ENCODE data around the gene EZR. TPM values are rescaled to one million over a fixed set of nuclear protein-coding genes. Genes with fewer than 3 reads are reported as not detected.
A peak's percentile ranks its signal among the peaks of the same experiment; 100 is the strongest.

Gene EZR
- total RNA-seq, 1 experiment from 2014 or later, result 1,402 TPM

DNA sequence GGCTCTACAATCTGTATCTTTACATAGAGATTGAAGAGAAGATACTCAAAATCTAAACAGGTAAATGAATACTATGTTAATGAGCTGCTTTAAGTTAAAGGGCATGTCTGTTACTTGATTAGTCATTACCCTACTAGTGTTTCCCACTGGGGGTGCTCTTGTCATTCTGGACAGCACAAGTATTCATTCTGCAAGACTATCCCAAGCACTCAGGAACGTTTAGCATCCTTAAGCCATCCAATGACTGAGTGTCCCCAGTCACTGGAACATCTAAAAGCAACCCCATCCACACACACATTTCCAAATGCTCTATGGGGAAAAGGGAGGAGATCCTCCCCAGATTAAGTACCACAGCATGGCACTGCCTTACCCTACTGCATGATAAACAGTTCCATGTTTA, 25.7 kb downstream of the EZR start:
- POLR2A ChIA-PET, result interaction anchor here (1.0 to 1.4 kb wide), 3 partner anchors 12 to 18 kb away, joined by 3 to 5 read pairs (median 3); no protein-coding TSS in a partner anchor
- Histone ChIP-seq H3K27me3 (ENCODE audit: insufficient read depth, low read length) (no peaks in the 10 kb centered on the region), H3K4me3 (replicated peaks in 1 of 2; ENCODE audit: low read depth in 1 of 2, low read length in 2 of 2) (no peak overlapping the region), H4K20me1 (ENCODE audit: insufficient read depth) (peaks cover 90% of the 10 kb centered on the region), H3K36me3 (ENCODE audit: control insufficient read depth in 1 of 2, insufficient read depth in 2 of 2, low read length in 2 of 2) (peaks cover 7 to 72% of the 10 kb centered on the region in 2 experiments; a peak in 3 of 4 replicates), H2AFZ (ENCODE audit: low read depth, low read length, poor library complexity, severe bottlenecking) (no peak overlapping the region), H3K79me2 (ENCODE audit: insufficient read depth, low read length) (peaks cover 100% of the 10 kb centered on the region), H3K9me3 (ENCODE audit: control insufficient read depth in 1 of 2, insufficient read depth in 1 of 2, low read depth in 1 of 2, low read length in 2 of 2) (no peaks in the 10 kb centered on the region), H3K27ac (ENCODE audit: low read depth, low read length) (peak overlapping the region; percentile 42; the same call in 1 of the 2 replicates), H3K4me1 (ENCODE audit: control insufficient read depth in 1 of 2, insufficient read depth in 2 of 2, low read length in 2 of 2) (peaks cover 72 to 100% of the 10 kb centered on the region in 2 experiments), H3K4me2 (ENCODE audit: low read length) (peak overlapping the region; percentile 32), H3K9ac (ENCODE audit: low read length) (no peak overlapping the region; the same call in 1 of the 2 replicates), H3K9me2 (ENCODE audit: insufficient read depth) (no peaks in the 10 kb centered on the region)
- DNase-seq (ENCODE audit: low read depth, low spot score), result peak; percentile 68
- CTCF ChIA-PET, result interaction anchor here (0.6 to 2.2 kb wide), 10 partner anchors 8 to 341 kb away, joined by 3 to 11 read pairs (median 4); no protein-coding TSS in a partner anchor
- peak; percentile 71 for ATAC-seq
- TF ChIP-seq SIN3A (IDR thresholded peaks at IDR 0.05; ENCODE audit: low read depth) (no peak), YY1 (IDR thresholded peaks at IDR 0.05; ENCODE audit: extremely low read depth, insufficient replicate concordance, low read depth, low read length) (no peak), EZH2phosphoT487 (IDR thresholded peaks at IDR 0.05; ENCODE audit: borderline replicate concordance) (no peak), REST (IDR thresholded peaks at IDR 0.05; ENCODE audit: low read depth) (no peak), RAD21 (IDR thresholded peaks at IDR 0.05; ENCODE audit: low read depth) (no peak), ZFX (IDR thresholded peaks at IDR 0.05) (no peak), CTCF (IDR thresholded peaks at IDR 0.05 in 2 of 3, conservative IDR thresholded peaks at IDR 0.05 in 1 of 3; ENCODE audit: borderline replicate concordance in 1 of 3, insufficient read depth in 1 of 3, low read depth in 2 of 3, low read length in 2 of 3) (peak in 2 of 3 experiments; percentile 62 to 64; a peak in 4 of 6 replicates), ZNF274 (IDR thresholded peaks at IDR 0.05; ENCODE audit: low read depth, low read length) (no peak), POLR2A (IDR thresholded peaks at IDR 0.05; ENCODE audit: borderline replicate concordance, extremely low read depth, insufficient read depth, insufficient read length) (no peak), JUND (IDR thresholded peaks at IDR 0.05) (no peak), POLR2AphosphoS5 (IDR thresholded peaks at IDR 0.05; ENCODE audit: low read depth, low read length) (peak; percentile 65), EGR1 (IDR thresholded peaks at IDR 0.05; ENCODE audit: low read depth) (no peak), ELF1 (IDR thresholded peaks at IDR 0.05; ENCODE audit: borderline replicate concordance, low read depth) (no peak)
- TF ChIP-seq, protein P1, sequence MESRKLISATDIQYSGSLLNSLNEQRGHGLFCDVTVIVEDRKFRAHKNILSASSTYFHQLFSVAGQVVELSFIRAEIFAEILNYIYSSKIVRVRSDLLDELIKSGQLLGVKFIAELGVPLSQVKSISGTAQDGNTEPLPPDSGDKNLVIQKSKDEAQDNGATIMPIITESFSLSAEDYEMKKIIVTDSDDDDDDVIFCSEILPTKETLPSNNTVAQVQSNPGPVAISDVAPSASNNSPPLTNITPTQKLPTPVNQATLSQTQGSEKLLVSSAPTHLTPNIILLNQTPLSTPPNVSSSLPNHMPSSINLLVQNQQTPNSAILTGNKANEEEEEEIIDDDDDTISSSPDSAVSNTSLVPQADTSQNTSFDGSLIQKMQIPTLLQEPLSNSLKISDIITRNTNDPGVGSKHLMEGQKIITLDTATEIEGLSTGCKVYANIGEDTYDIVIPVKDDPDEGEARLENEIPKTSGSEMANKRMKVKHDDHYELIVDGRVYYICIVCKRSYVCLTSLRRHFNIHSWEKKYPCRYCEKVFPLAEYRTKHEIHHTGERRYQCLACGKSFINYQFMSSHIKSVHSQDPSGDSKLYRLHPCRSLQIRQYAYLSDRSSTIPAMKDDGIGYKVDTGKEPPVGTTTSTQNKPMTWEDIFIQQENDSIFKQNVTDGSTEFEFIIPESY (IDR thresholded peaks at IDR 0.05; ENCODE audit: extremely low read depth, insufficient replicate concordance, low read length), result no peak
- no TSS peak for BruUV-seq (replicated peaks)
- RAD21 ChIA-PET (ENCODE audit: low non-redundant PET in 1 of 2, low total read pairs in 2 of 2, uncharacterized antibody in 2 of 2, unreplicated experiment in 2 of 2), result interaction anchor here in 1 of 2 experiments (0.6 kb wide), 1 partner anchor 126 kb away, joined by 4 read pairs; no protein-coding TSS in a partner anchor
- intact Hi-C loops (cut with micrococcal nuclease), result loop anchor here (1.0 kb wide), 1 partner anchor 179 kb away; no protein-coding TSS in a partner anchor

Data from HCT116 (cell line).